CD4-positive, alpha-beta T cell treated with Interleukin-15 for 4 hours (primary cell): ENCODE measurements around the gene CFAP61.
A peak's percentile ranks its signal among the peaks of the same experiment; 100 is the strongest.

ENCODE experiments used
- DNase-seq: peaks from one replicate; pipeline ENCODE4 v3.0.0-alpha.2; 2020; ENCODE audit warnings: low spot score

Gene CFAP61

GRCh38 chr20:20037960-20038359 is 14.4 kb upstream of the CFAP61 start:
- DNase-seq: no peak

- no peak for DNase-seq
Measured at GRCh38 chr20:20038586-20038985, 13.7 kb upstream of the CFAP61 start.

- no peak for DNase-seq
Measured at GRCh38 chr20:20039752-20040387, 12.5 kb upstream of the CFAP61 start.

- no peak for DNase-seq
Measured at GRCh38 chr20:20051767-20052073, 612 bp upstream of the CFAP61 start.

- no peak for DNase-seq
Measured at GRCh38 chr20:20060234-20060998, 8.1 kb downstream of the CFAP61 start.

- no peak for DNase-seq
Measured at GRCh38 chr20:20063941-20064702, 11.8 kb downstream of the CFAP61 start.

- DNase-seq: no peak
Measured at GRCh38 chr20:20065361-20065760, 13.0 kb downstream of the CFAP61 start.

GRCh38 chr20:20070871-20071726 is 18.8 kb downstream of the CFAP61 start:
- no peak for DNase-seq

GRCh38 chr20:20073801-20074371 is 21.6 kb downstream of the CFAP61 start:
- no peak for DNase-seq

GRCh38 chr20:20075032-20075431 is 22.7 kb downstream of the CFAP61 start:
- no peak for DNase-seq

GRCh38 chr20:20076297-20077065 is 24.1 kb downstream of the CFAP61 start:
- no peak for DNase-seq

- no peak for DNase-seq
Measured at GRCh38 chr20:20078041-20078440, 25.7 kb downstream of the CFAP61 start.

- no peak for DNase-seq
Measured at GRCh38 chr20:20079102-20079784, 26.9 kb downstream of the CFAP61 start.

GRCh38 chr20:20083807-20084206 is 31.5 kb downstream of the CFAP61 start:
- DNase-seq: peak; percentile 35

- DNase-seq: no peak
Measured at GRCh38 chr20:20084296-20084752, 32.0 kb downstream of the CFAP61 start.

GRCh38 chr20:20085071-20085470 is 32.7 kb downstream of the CFAP61 start:
- DNase-seq: no peak

- DNase-seq: no peak
Measured at GRCh38 chr20:20085812-20086211, 33.5 kb downstream of the CFAP61 start.

- no peak for DNase-seq
Measured at GRCh38 chr20:20089018-20089417, 36.7 kb downstream of the CFAP61 start.

GRCh38 chr20:20089939-20090338 is 37.6 kb downstream of the CFAP61 start:
- DNase-seq: no peak

GRCh38 chr20:20092827-20093226 is 40.5 kb downstream of the CFAP61 start:
- no peak for DNase-seq
